H9 (cell line): Measurements from ENCODE around the gene LRMDA. TPM values are rescaled to one million over a fixed set of nuclear protein-coding genes. Genes with fewer than 3 reads are reported as not detected.

Experiments used
- DNase-seq: peaks from one replicate; pipeline ENCODE4 v3.0.0-alpha.2; 2017
- H2AFZ ChIP-seq: one replicate; pipeline ENCODE4 v1.6.1; 2013; ENCODE audit warnings: mild to moderate bottlenecking, low read length, control low read depth, moderate library complexity
- H2AK5ac ChIP-seq: 2 replicates; pipeline ENCODE4 v1.6.1; 2013; ENCODE audit warnings: low read length, control low read depth, mixed read lengths; ENCODE audit not compliant: insufficient read length
- H2BK120ac ChIP-seq: one replicate; pipeline ENCODE4 v1.6.1; 2013; ENCODE audit warnings: low read depth, mild to moderate bottlenecking, low read length, control low read depth, inconsistent platforms; ENCODE audit not compliant: poor library complexity, severe bottlenecking
- H2BK12ac ChIP-seq: 2 replicates; pipeline ENCODE4 v1.6.1; 2013; ENCODE audit warnings: low read length, control low read depth, mixed read lengths, low read depth; ENCODE audit not compliant: insufficient read length
- H2BK15ac ChIP-seq: 2 replicates; pipeline ENCODE4 v1.6.1; 2013; ENCODE audit warnings: low read depth, low read length, control low read depth
- H2BK20ac ChIP-seq: one replicate; pipeline ENCODE4 v1.6.1; 2013; ENCODE audit warnings: low read depth, mild to moderate bottlenecking, low read length, control low read depth, inconsistent platforms; ENCODE audit not compliant: poor library complexity, severe bottlenecking
- H2BK5ac ChIP-seq: 2 replicates; pipeline ENCODE4 v1.6.1; 2013; ENCODE audit warnings: low read length, control low read depth, mixed read lengths; ENCODE audit not compliant: insufficient read length
- H3K14ac ChIP-seq: 2 replicates; pipeline ENCODE4 v1.6.1; 2013; ENCODE audit warnings: low read length, control low read depth; ENCODE audit not compliant: insufficient read depth
- H3K18ac ChIP-seq: 2 replicates; pipeline ENCODE4 v1.6.1; 2013; ENCODE audit warnings: low read depth, mild to moderate bottlenecking, mixed read lengths, low read length, control low read depth; ENCODE audit not compliant: insufficient read length
- H3K23ac ChIP-seq: 2 replicates; pipeline ENCODE4 v1.6.1; 2013; ENCODE audit warnings: low read length, control low read depth, mixed read lengths, low read depth; ENCODE audit not compliant: insufficient read length
- H3K23me2 ChIP-seq: 2 replicates; pipeline ENCODE4 v1.6.1; 2013; ENCODE audit warnings: low read depth, mild to moderate bottlenecking, mixed read lengths, low read length, control low read depth; ENCODE audit not compliant: insufficient read length, poor library complexity, severe bottlenecking
- H3K27ac ChIP-seq: 2 replicates; pipeline ENCODE4 v1.5.1; 2013; ENCODE audit warnings: low read length, control low read depth, mixed read lengths, low read depth; ENCODE audit not compliant: insufficient read length
- H3K27me3 ChIP-seq: 2 replicates; pipeline ENCODE4 v1.6.1; 2013; ENCODE audit warnings: low read length, control low read depth, inconsistent platforms; ENCODE audit not compliant: insufficient read depth
- H3K4ac ChIP-seq: 2 replicates; pipeline ENCODE4 v1.6.1; 2013; ENCODE audit warnings: low read depth, mild to moderate bottlenecking, control low read depth, inconsistent platforms, low read length, moderate library complexity
- H3K4me1 ChIP-seq: 2 replicates; pipeline ENCODE4 v1.6.1; 2013; ENCODE audit warnings: low read length, control low read depth, inconsistent platforms; ENCODE audit not compliant: insufficient read depth
- H3K4me2 ChIP-seq: 2 replicates; pipeline ENCODE4 v1.6.1; 2013; ENCODE audit warnings: low read length, control low read depth, mixed read lengths; ENCODE audit not compliant: insufficient read length, insufficient read depth
- H3K56ac ChIP-seq: 2 replicates; pipeline ENCODE4 v1.6.1; 2013; ENCODE audit warnings: low read depth, mild to moderate bottlenecking, mixed read lengths, low read length, control low read depth; ENCODE audit not compliant: insufficient read length
- H3K79me1 ChIP-seq: 2 replicates; pipeline ENCODE4 v1.6.1; 2013; ENCODE audit warnings: low read depth, mild to moderate bottlenecking, moderate library complexity, low read length, control low read depth, inconsistent platforms; ENCODE audit not compliant: insufficient read depth, poor library complexity, severe bottlenecking
- H3K79me2 ChIP-seq: 2 replicates; pipeline ENCODE4 v1.6.1; 2013; ENCODE audit warnings: low read length, control low read depth, inconsistent platforms; ENCODE audit not compliant: insufficient read depth
- H3K9ac ChIP-seq: 2 replicates; pipeline ENCODE4 v1.6.1; 2013; ENCODE audit warnings: low read length, control low read depth, mixed read lengths; ENCODE audit not compliant: insufficient read length; ENCODE audit errors: extremely low read depth
- H3K9me3 ChIP-seq: one replicate; pipeline ENCODE4 v1.6.1; 2013; ENCODE audit warnings: low read depth, low read length, inconsistent platforms; ENCODE audit not compliant: control insufficient read depth
- H3T11ph ChIP-seq: one replicate; pipeline ENCODE4 v1.6.1; 2013; ENCODE audit warnings: mild to moderate bottlenecking, low read length, control low read depth, inconsistent platforms
- H4K20me1 ChIP-seq: one replicate; pipeline ENCODE4 v1.6.1; 2013; ENCODE audit not compliant: control insufficient read depth, insufficient read length, insufficient read depth
- H4K5ac ChIP-seq: 2 replicates; pipeline ENCODE4 v1.6.1; 2013; ENCODE audit warnings: low read depth, mild to moderate bottlenecking, mixed read lengths, low read length, control low read depth; ENCODE audit not compliant: insufficient read length
- H4K8ac ChIP-seq: replicated peaks from 2 replicates; pipeline ENCODE4 v1.6.1; 2013; ENCODE audit warnings: low read length, control low read depth, mixed read lengths, low read depth; ENCODE audit not compliant: insufficient read length
- H4K91ac ChIP-seq: 2 replicates; pipeline ENCODE4 v1.6.1; 2013; ENCODE audit warnings: low read depth, mild to moderate bottlenecking, moderate library complexity, mixed read lengths, low read length, control low read depth; ENCODE audit not compliant: insufficient read length
- H3K27ac Mint-ChIP-seq, 3 experiments: 2 replicates in 2 of 3; 3 replicates in 1 of 3; pipeline ENCODE4 v1.8.0; 2020 to 2021; ENCODE audit warnings: mixed read lengths in 3 of 3, mild to moderate bottlenecking in 1 of 3, moderate library complexity in 1 of 3
- H3K27me3 Mint-ChIP-seq: 2 replicates; pipeline ENCODE4 v1.8.0; 2021; ENCODE audit warnings: low read depth, mild to moderate bottlenecking, moderate library complexity, mixed read lengths
- H3K36me3 Mint-ChIP-seq, 3 experiments: 2 replicates in 2 of 3; 3 replicates in 1 of 3; pipeline ENCODE4 v1.8.0; 2020 to 2021; ENCODE audit warnings: low read depth in 3 of 3, mixed read lengths in 3 of 3; ENCODE audit not compliant: insufficient read depth in 1 of 3
- H3K4me1 Mint-ChIP-seq, 2 experiments: 2 replicates each; pipeline ENCODE4 v1.8.0; 2020; ENCODE audit warnings: mixed read lengths in 2 of 2
- H3K4me3 Mint-ChIP-seq, 2 experiments: 2 replicates in 1 of 2; 3 replicates in 1 of 2; pipeline ENCODE4 v1.8.0; 2020 to 2021; ENCODE audit warnings: mild to moderate bottlenecking in 2 of 2, mixed read lengths in 2 of 2, moderate library complexity in 1 of 2
- H3K9me3 Mint-ChIP-seq, 2 experiments: 2 replicates in 1 of 2; 3 replicates in 1 of 2; pipeline ENCODE4 v1.8.0; 2020; ENCODE audit warnings: mild to moderate bottlenecking in 2 of 2, mixed read lengths in 2 of 2, moderate library complexity in 1 of 2
- WGBS: extraction: QIAGEN DNeasy Blood & Tissue Kit; methylation state at CpG from one replicate; pipeline ENCODE4 v1.1.7; 2013; ENCODE audit warnings: missing lambda C conversion rate, low lambda C conversion rate, mixed read lengths; ENCODE audit not compliant: insufficient read length; ENCODE audit errors: extremely low coverage; 5-methylcytosine and 5-hydroxymethylcytosine counted together
- total RNA-seq: library from RNA; stranded (reverse); gene quantifications from 2 replicates; pipeline ENCODE4 v1.2.1, GENCODE V29; 2021
- TF ChIP-seq, protein P1 (sequence below): fragments of 200-600 bp; sonication (generic); conservative IDR thresholded peaks from 3 replicates; pipeline ENCODE4 v1.8.0; 2021; ENCODE audit warnings: antibody characterized with exemption, mild to moderate bottlenecking

The LRMDA gene
- total RNA-seq, 1 experiment from 2014 or later, result 1.8 TPM

DNA sequence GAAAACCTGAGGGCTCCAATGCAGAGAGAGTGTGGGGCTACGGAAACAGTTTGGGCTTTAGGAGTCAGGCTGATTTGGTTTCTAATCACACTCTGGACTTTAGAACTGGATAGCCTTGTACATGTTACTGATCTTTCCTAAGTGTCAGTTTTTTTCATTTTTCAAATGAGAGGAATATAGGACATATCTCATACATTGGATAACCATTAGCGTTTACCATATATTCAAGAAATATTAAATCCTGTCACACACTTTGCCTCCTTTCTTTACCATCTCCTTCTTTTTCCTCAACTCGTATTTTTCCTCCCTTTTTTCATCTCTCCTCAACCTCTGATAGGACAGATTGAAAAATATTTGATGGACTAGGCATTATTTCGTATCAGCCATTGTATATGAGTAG, 885.7 kb downstream of the LRMDA start:
- Histone ChIP-seq H2BK12ac (no peak overlapping the region), H4K20me1 (no peaks in the 10 kb centered on the region), H3K4me2 (no peak overlapping the region), H3K14ac (no peak overlapping the region), H3T11ph (no peak overlapping the region), H4K5ac (no peak overlapping the region), H2BK15ac (no peak overlapping the region), H2BK20ac (no peak overlapping the region), H4K91ac (no peak overlapping the region), H2BK120ac (no peak overlapping the region), H3K27ac (no peak overlapping the region), H4K8ac (no peak overlapping the region), H3K27me3 (no peaks in the 10 kb centered on the region), H3K23ac (no peak overlapping the region), H2AK5ac (no peak overlapping the region), H3K9ac (no peak overlapping the region), H2AFZ (no peak overlapping the region), H2BK5ac (no peak overlapping the region), H3K4me1 (no peaks in the 10 kb centered on the region), H3K18ac (no peak overlapping the region), H3K79me2 (no peaks in the 10 kb centered on the region), H3K23me2 (no peaks in the 10 kb centered on the region), H3K4ac (no peak overlapping the region), H3K79me1 (no peaks in the 10 kb centered on the region), H3K9me3 (no peaks in the 10 kb centered on the region), H3K56ac (no peak overlapping the region)
- Mint-ChIP-seq H3K4me3 (no peak overlapping the region), H3K27ac (no peak overlapping the region), H3K36me3 (no peaks in the 10 kb centered on the region; a peak in 1 of 7 replicates), H3K27me3 (no peaks in the 10 kb centered on the region; the same call in 1 of the 2 replicates), H3K9me3 (no peaks in the 10 kb centered on the region), H3K4me1 (peaks cover 9 to 11% of the 10 kb centered on the region in 2 experiments)
- no peak for DNase-seq
- no CpG with 5 or more reads among the region's 4 CpGs for WGBS
- TF ChIP-seq, protein P1, sequence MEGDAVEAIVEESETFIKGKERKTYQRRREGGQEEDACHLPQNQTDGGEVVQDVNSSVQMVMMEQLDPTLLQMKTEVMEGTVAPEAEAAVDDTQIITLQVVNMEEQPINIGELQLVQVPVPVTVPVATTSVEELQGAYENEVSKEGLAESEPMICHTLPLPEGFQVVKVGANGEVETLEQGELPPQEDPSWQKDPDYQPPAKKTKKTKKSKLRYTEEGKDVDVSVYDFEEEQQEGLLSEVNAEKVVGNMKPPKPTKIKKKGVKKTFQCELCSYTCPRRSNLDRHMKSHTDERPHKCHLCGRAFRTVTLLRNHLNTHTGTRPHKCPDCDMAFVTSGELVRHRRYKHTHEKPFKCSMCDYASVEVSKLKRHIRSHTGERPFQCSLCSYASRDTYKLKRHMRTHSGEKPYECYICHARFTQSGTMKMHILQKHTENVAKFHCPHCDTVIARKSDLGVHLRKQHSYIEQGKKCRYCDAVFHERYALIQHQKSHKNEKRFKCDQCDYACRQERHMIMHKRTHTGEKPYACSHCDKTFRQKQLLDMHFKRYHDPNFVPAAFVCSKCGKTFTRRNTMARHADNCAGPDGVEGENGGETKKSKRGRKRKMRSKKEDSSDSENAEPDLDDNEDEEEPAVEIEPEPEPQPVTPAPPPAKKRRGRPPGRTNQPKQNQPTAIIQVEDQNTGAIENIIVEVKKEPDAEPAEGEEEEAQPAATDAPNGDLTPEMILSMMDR, result no peak
